Activated T-helper 1 cell treated with anti-CD3 and anti-CD28 coated beads, Interleukin-12 subunit alpha, Interleukin-12 subunit beta, Interleukin-2, Interleukin-4 antibody, amounts not matched to agents 30 ng/mL and 10 ng/mL and 1 ng/mL, durations not matched to agents 14 hours and 24 hours and 36 hours (primary cell): ENCODE measurements around the gene TBC1D3G. TPM values are rescaled to one million over a fixed set of nuclear protein-coding genes. Genes with fewer than 3 reads are reported as not detected.
"Not testable (repeated sequence)": the region's sequence is repeated elsewhere in the genome, so short reads cannot be mapped to it uniquely, and the experiment has no call there.

Experiments used
- DNase-seq: peaks from one replicate; pipeline ENCODE4 v3.0.0; 2021; ENCODE audit warnings: low spot score
- H3K27ac Mint-ChIP-seq: one replicate; pipeline ENCODE4 v1.8.0; 2021; ENCODE audit warnings: mild to moderate bottlenecking, mixed read lengths
- H3K27me3 Mint-ChIP-seq: one replicate; pipeline ENCODE4 v1.8.0; 2022; ENCODE audit warnings: mild to moderate bottlenecking, moderate library complexity, mixed read lengths; ENCODE audit not compliant: insufficient read depth
- H3K36me3 Mint-ChIP-seq: one replicate; pipeline ENCODE4 v1.8.0; 2021; ENCODE audit warnings: low read depth, mixed read lengths
- H3K4me1 Mint-ChIP-seq: one replicate; pipeline ENCODE4 v1.8.0; 2021; ENCODE audit warnings: low read depth, mixed read lengths
- H3K4me3 Mint-ChIP-seq: one replicate; pipeline ENCODE4 v1.8.0; 2021; ENCODE audit warnings: mild to moderate bottlenecking, moderate library complexity, mixed read lengths
- H3K9me3 Mint-ChIP-seq: one replicate; pipeline ENCODE4 v1.8.0; 2021; ENCODE audit warnings: mixed read lengths
- intact Hi-C: fragments of 100-400 bp; cut with micrococcal nuclease; formaldehyde crosslinking; loops from one replicate; pipeline ENCODE4 v1.15.1; 2024
- total RNA-seq: library from RNA; stranded (reverse); gene quantifications from 2 replicates; pipeline ENCODE4 v1.2.3, GENCODE V29; 2022

The TBC1D3G gene
- total RNA-seq, result not detected in 2 replicates

- intact Hi-C loops, H3K36me3 Mint-ChIP-seq, H3K9me3 Mint-ChIP-seq, H3K4me1 Mint-ChIP-seq, DNase-seq, H3K27ac Mint-ChIP-seq, H3K4me3 Mint-ChIP-seq, H3K27me3 Mint-ChIP-seq: not testable (repeated sequence)
These were observed at the start of gene TBC1D3G for GRCh38 chr17:36323584-36323983. TSS of gene TBC1D3G (plus strand) at chr17:36323884. CDS start at chr17:36325412, 1,528 bp downstream.

GRCh38 chr17:36283256-36283655, 40.4 kb upstream of the TBC1D3G start:
- H3K36me3 Mint-ChIP-seq, H3K27me3 Mint-ChIP-seq, H3K27ac Mint-ChIP-seq, H3K4me1 Mint-ChIP-seq, H3K4me3 Mint-ChIP-seq, H3K9me3 Mint-ChIP-seq, DNase-seq, intact Hi-C loops: not testable (repeated sequence)

GRCh38 chr17:36284219-36284618, 39.5 kb upstream of the TBC1D3G start:
- DNase-seq, H3K27ac Mint-ChIP-seq, H3K9me3 Mint-ChIP-seq, H3K27me3 Mint-ChIP-seq, H3K4me1 Mint-ChIP-seq, H3K36me3 Mint-ChIP-seq, intact Hi-C loops, H3K4me3 Mint-ChIP-seq: not testable (repeated sequence)

- H3K27ac Mint-ChIP-seq, H3K4me3 Mint-ChIP-seq, DNase-seq, H3K27me3 Mint-ChIP-seq, H3K4me1 Mint-ChIP-seq, H3K9me3 Mint-ChIP-seq, H3K36me3 Mint-ChIP-seq, intact Hi-C loops: not testable (repeated sequence)
These were observed 33.6 kb upstream of the TBC1D3G start for GRCh38 chr17:36289965-36290612.

GRCh38 chr17:36295161-36295560, 28.5 kb upstream of the TBC1D3G start:
- H3K27me3 Mint-ChIP-seq, DNase-seq, intact Hi-C loops, H3K4me3 Mint-ChIP-seq, H3K27ac Mint-ChIP-seq, H3K4me1 Mint-ChIP-seq, H3K36me3 Mint-ChIP-seq, H3K9me3 Mint-ChIP-seq: not testable (repeated sequence)

GRCh38 chr17:36315736-36316135, 7.9 kb upstream of the TBC1D3G start:
- DNase-seq, H3K4me1 Mint-ChIP-seq, H3K4me3 Mint-ChIP-seq, H3K27me3 Mint-ChIP-seq, H3K9me3 Mint-ChIP-seq, H3K27ac Mint-ChIP-seq, intact Hi-C loops, H3K36me3 Mint-ChIP-seq: not testable (repeated sequence)

- DNase-seq, H3K4me1 Mint-ChIP-seq, H3K27me3 Mint-ChIP-seq, H3K27ac Mint-ChIP-seq, H3K9me3 Mint-ChIP-seq, intact Hi-C loops, H3K4me3 Mint-ChIP-seq, H3K36me3 Mint-ChIP-seq: not testable (repeated sequence)
These were observed 38.8 kb downstream of the TBC1D3G start for GRCh38 chr17:36362496-36362895.

GRCh38 chr17:36375938-36376337, 52.3 kb downstream of the TBC1D3G start:
- H3K4me1 Mint-ChIP-seq, H3K36me3 Mint-ChIP-seq: not testable (repeated sequence)

More at GRCh38 chr17:36375938-36376337, 52.3 kb downstream of the TBC1D3G start:
- DNase-seq, H3K9me3 Mint-ChIP-seq, H3K4me3 Mint-ChIP-seq, H3K27me3 Mint-ChIP-seq, H3K27ac Mint-ChIP-seq, intact Hi-C loops: not testable (repeated sequence)

Other genes with a start within 250 kb of the TBC1D3G start
- gene CCL3, start 233.7 kb upstream of the TBC1D3G start, total RNA-seq, result 1,244 and 1,261 TPM in 2 replicates
- gene CCL4, start 220.1 kb upstream of the TBC1D3G start, total RNA-seq, result 1,230 and 1,243 TPM in 2 replicates
- gene TBC1D3B, start 147.2 kb upstream of the TBC1D3G start, total RNA-seq, result 7.1 and 9.1 TPM in 2 replicates
- gene CCL3L1, start 127.1 kb upstream of the TBC1D3G start, total RNA-seq, result 15.8 and 21.2 TPM in 2 replicates
- 46.9 and 48.4 TPM in 2 replicates for gene CCL4L2, start 112.8 kb upstream of the TBC1D3G start, total RNA-seq
- gene TBC1D3I, start 59.3 kb upstream of the TBC1D3G start, total RNA-seq, result 0.36 and 1.7 TPM in 2 replicates
- gene TBC1D3H, start 64.6 kb downstream of the TBC1D3G start, total RNA-seq, result not detected in 2 replicates
- gene ZNHIT3, start 162.8 kb downstream of the TBC1D3G start, total RNA-seq, result 46.2 and 50.5 TPM in 2 replicates
- 159 and 165 TPM in 2 replicates for gene MYO19, start 211.0 kb downstream of the TBC1D3G start, total RNA-seq
- gene PIGW, start 211.1 kb downstream of the TBC1D3G start, total RNA-seq, result 29.4 and 30.8 TPM in 2 replicates
- 77.1 and 80.9 TPM in 2 replicates for gene GGNBP2, start 221.0 kb downstream of the TBC1D3G start, total RNA-seq